ENCODE data around the gene GDI2. TPM values are rescaled to one million over a fixed set of nuclear protein-coding genes. Genes with fewer than 3 reads are reported as not detected.
"Not testable (repeated sequence)": the region's sequence is repeated elsewhere in the genome, so short reads cannot be mapped to it uniquely, and the experiment has no call there.

GDI2 gene
- total RNA-seq, 2 donors from 2014 or later: 141 to 209 TPM

- Histone ChIP-seq H3K27ac (no peak overlapping the region), H3K9me3 (no peaks in the 10 kb centered on the region), H3K4me1 (ENCODE audit: control insufficient read depth in 1 of 2, low read depth in 2 of 2) (peaks cover 0 to 10% of the 10 kb centered on the region in 2 donors), H3K27me3 (replicated peaks; ENCODE audit: insufficient read depth) (no peaks in the 10 kb centered on the region), H3K36me3 (no peaks in the 10 kb centered on the region), H3K4me3 (no peak overlapping the region)
- TF ChIP-seq, protein P1, sequence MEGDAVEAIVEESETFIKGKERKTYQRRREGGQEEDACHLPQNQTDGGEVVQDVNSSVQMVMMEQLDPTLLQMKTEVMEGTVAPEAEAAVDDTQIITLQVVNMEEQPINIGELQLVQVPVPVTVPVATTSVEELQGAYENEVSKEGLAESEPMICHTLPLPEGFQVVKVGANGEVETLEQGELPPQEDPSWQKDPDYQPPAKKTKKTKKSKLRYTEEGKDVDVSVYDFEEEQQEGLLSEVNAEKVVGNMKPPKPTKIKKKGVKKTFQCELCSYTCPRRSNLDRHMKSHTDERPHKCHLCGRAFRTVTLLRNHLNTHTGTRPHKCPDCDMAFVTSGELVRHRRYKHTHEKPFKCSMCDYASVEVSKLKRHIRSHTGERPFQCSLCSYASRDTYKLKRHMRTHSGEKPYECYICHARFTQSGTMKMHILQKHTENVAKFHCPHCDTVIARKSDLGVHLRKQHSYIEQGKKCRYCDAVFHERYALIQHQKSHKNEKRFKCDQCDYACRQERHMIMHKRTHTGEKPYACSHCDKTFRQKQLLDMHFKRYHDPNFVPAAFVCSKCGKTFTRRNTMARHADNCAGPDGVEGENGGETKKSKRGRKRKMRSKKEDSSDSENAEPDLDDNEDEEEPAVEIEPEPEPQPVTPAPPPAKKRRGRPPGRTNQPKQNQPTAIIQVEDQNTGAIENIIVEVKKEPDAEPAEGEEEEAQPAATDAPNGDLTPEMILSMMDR (IDR thresholded peaks at IDR 0.05): no peak
- no peak for ATAC-seq (ENCODE audit: insufficient number of reproducible peaks, low FRiP score, low read depth)
- DNase-seq (ENCODE audit: low spot score): no peak
Observed at GRCh38 chr10:5841965-5842364, 28.7 kb upstream of the GDI2 start.

DNA sequence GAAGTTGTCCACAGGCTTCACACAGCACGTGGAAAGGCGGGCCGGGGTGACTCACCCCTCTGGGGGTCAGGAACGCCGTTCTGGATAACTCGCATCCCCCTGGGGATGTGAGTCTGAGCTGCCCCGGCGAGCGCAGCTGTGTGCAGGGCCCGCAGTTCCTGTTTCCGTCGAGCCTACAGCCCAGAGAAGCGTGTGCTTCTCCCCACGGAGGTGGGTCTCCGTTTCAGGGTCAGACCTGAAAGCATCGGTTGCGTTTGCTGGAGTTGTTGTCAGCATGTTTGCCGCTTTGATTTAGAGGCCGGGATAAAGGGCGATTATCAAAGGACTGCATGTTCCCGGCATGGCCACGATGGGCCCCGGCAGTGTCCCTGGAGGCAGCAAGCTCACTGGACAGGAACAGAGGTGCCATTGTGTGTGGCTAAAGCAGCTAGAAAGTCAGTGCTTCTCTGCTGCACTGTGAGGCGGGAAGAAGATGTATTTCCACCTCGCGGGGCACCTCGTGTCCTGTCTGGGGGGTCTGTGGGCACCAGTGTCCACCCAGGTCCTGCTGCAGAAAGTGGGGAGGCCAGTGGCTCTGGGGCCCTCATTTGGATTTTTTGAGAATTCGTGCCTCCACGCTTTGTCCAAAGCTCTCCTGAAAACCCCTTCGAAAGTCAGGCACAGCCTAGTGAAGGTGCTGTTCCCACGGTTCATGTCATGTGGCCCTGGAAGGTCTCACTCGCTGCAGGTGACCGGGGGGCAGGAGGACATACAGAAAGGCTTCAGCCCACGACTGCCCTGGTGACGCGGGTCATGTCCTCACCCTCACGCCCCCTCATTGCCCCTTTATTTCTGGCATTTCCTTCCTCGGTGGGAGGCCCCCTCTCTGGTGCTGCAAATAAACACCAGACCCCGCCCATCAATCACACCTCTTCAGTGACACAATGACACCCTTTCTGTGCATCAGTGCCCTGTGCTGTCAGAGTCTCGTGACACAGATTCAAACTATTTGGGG is 27.4 kb upstream of the GDI2 start:
- ATAC-seq (ENCODE audit: insufficient number of reproducible peaks, low FRiP score, low read depth) (no peak), DNase-seq (ENCODE audit: low spot score) (no peak)
- TF ChIP-seq, protein P1 (IDR thresholded peaks at IDR 0.05): no peak
- H3K36me3 ChIP-seq: no peaks in the 10 kb centered on the region
- no peaks in the 10 kb centered on the region for H3K27me3 ChIP-seq (replicated peaks; ENCODE audit: insufficient read depth)
- peaks cover 0 to 10% of the 10 kb centered on the region in 2 donors for H3K4me1 ChIP-seq (ENCODE audit: control insufficient read depth in 1 of 2, low read depth in 2 of 2)
- peak overlapping the region; percentile 33 for H3K4me3 ChIP-seq
- H3K27ac ChIP-seq: no peak overlapping the region
- no peaks in the 10 kb centered on the region for H3K9me3 ChIP-seq

DNA sequence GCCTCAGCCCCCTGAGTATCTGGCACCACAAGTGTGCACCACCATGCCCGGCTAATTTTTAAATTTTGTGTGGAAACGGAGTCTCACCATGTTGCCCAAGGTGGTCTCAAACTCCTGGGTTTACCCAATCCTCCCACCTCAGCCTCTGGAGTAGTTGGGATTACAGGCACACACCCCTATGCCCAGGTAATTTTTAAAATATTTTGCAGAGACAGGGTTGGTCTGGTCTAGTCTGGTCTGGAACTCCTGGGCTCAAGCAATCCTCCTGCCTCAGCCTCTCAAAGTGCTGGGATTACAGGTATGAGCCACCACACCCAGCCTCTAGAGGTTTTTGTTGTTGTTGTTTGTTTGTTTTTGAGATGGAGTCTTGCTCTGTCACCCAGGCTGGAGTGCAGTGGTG is 22.9 kb upstream of the GDI2 start:
- ATAC-seq (ENCODE audit: insufficient number of reproducible peaks, low FRiP score, low read depth); H3K27ac ChIP-seq; H3K4me3 ChIP-seq; H3K9me3 ChIP-seq; H3K27me3 ChIP-seq (replicated peaks; ENCODE audit: insufficient read depth); H3K4me1 ChIP-seq (ENCODE audit: control insufficient read depth in 1 of 2, low read depth in 2 of 2); H3K36me3 ChIP-seq; DNase-seq (ENCODE audit: low spot score): not testable (repeated sequence)

GRCh38 chr10:5835446-5836095 is 22.3 kb upstream of the GDI2 start:
- H3K36me3 ChIP-seq: no peaks in the 10 kb centered on the region
- no peak for ATAC-seq (ENCODE audit: insufficient number of reproducible peaks, low FRiP score, low read depth)
- no peaks in the 10 kb centered on the region for H3K4me1 ChIP-seq (ENCODE audit: control insufficient read depth in 1 of 2, low read depth in 2 of 2)
- TF ChIP-seq, protein P1 (IDR thresholded peaks at IDR 0.05): no peak
- no peaks in the 10 kb centered on the region for H3K27me3 ChIP-seq (replicated peaks; ENCODE audit: insufficient read depth)
- H3K27ac ChIP-seq: no peak overlapping the region
- H3K4me3 ChIP-seq: no peak overlapping the region
- no peaks in the 10 kb centered on the region for H3K9me3 ChIP-seq
- DNase-seq (ENCODE audit: low spot score): no peak

- TF ChIP-seq, protein P1 (IDR thresholded peaks at IDR 0.05): no peak
- Histone ChIP-seq H3K36me3 (no peaks in the 10 kb centered on the region), H3K4me3 (no peak overlapping the region), H3K4me1 (ENCODE audit: control insufficient read depth in 1 of 2, low read depth in 2 of 2) (no peaks in the 10 kb centered on the region), H3K27me3 (replicated peaks; ENCODE audit: insufficient read depth) (no peaks in the 10 kb centered on the region), H3K9me3 (no peaks in the 10 kb centered on the region), H3K27ac (no peak overlapping the region)
- ATAC-seq (ENCODE audit: insufficient number of reproducible peaks, low FRiP score, low read depth): no peak
- DNase-seq (ENCODE audit: low spot score): no peak
Observed at GRCh38 chr10:5833814-5834213, 20.6 kb upstream of the GDI2 start.

Data from thoracic aorta (tissue), 2 donors.